Mammary epithelial cell (primary cell): ENCODE results near the gene IL21.

Source experiments
- CTCF ChIP-seq, 2 donors: IDR thresholded peaks in 1 of 2; conservative IDR thresholded peaks in 1 of 2; 2 replicates each; pipeline ENCODE4 v1.5.1; 2011 to 2012; ENCODE audit warnings: inconsistent platforms in 2 of 2, low read length in 2 of 2, mild to moderate bottlenecking in 2 of 2, control low read depth in 1 of 2, low read depth in 1 of 2; ENCODE audit not compliant: insufficient read depth in 1 of 2; ENCODE audit errors: extremely low read depth in 1 of 2
- EZH2 ChIP-seq: IDR thresholded peaks from 2 replicates; pipeline ENCODE4 v1.6.1; 2012; ENCODE audit warnings: low read length, inconsistent platforms, borderline replicate concordance

DNA sequence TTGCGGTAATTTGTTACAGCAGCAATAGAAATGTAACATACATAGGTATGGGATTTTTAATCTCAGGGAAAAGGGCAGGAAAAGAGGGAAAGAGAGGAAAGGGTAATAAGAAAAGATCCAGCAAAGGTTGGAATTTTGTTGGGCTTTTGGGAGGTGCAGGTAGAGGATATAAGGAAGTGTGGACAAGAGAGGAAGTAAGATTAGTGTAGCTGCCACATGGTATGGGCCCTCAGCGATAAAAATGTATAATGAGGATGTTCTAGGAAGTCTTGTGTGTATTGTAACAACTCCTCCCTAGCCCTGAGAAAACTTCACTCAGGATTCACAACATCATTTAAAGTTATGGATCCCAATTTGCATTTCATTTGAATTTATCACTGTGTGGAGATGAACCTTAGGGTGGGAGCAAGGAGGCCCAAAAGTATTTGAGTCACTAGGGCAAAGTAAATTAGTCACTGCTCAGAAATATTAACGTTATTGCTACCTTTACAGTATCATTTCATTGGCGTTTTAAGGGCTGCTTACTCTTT is 2.8 kb upstream of the IL21 start:
- no peak for TF ChIP-seq EZH2
- no peak for TF ChIP-seq CTCF (conservative IDR thresholded peaks at IDR 0.05 in 1 of 2, IDR thresholded peaks at IDR 0.05 in 1 of 2; ENCODE audit: extremely low read depth in 1 of 2, insufficient read depth in 1 of 2, low read depth in 1 of 2, low read length in 2 of 2)
